Measurements from ENCODE around the gene RBM19. TPM values are rescaled to one million over a fixed set of nuclear protein-coding genes. Genes with fewer than 3 reads are reported as not detected.

Gene RBM19
- total and polyA plus RNA-seq, 2 of the 4 experiments (the other 2 are of a cell fraction), result 18.7 to 19.2 TPM

DNA sequence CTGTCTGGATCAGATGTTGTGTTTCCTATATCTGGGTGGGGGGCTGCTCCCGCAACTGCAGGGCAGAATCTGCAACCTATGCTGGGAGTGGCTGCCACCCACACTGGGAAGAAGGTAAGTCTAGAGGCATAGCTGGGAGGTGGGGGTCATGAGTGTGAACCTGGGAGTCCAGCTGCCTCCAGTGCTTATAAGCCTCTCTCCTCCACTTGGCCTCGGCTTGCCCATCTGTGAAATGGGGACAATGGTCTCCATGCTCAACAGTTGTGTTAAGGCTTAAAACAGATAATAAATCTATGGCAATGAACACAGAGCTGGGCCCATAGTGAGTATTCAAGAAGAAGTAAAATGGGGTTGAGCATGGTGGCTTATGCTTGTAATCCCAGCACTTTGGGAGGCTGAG, 90.0 kb downstream of the RBM19 start:
- H4K5ac ChIP-seq (ENCODE audit: low read depth, low read length), result peak overlapping the region; percentile 42; the same call in 1 of the 2 replicates
- WGBS, 2 experiments (ENCODE audit: extremely low coverage in 2 of 2, insufficient read length in 1 of 2), result no CpG with 5 or more reads among the region's 2 CpGs
- peak overlapping the region; percentile 1; the same call in 1 of the 2 replicates for H3K9ac ChIP-seq (ENCODE audit: low read depth, low read length)
- 0 out of 2 replicates have a peak, but pooled peaks cover 4% of the 10 kb centered on the region for H4K20me1 ChIP-seq (ENCODE audit: insufficient read depth, low read length)
- H2BK15ac ChIP-seq (ENCODE audit: low read depth, low read length), result no peak overlapping the region; the same call in 1 of the 3 replicates
- peak overlapping the region; percentile 57 for H3K4ac ChIP-seq (ENCODE audit: low read depth, low read length)
- no peak overlapping the region; the same call in 1 of the 2 replicates for H2BK20ac ChIP-seq (ENCODE audit: low read depth, low read length)
- H3K36me3 ChIP-seq (ENCODE audit: control insufficient read depth, insufficient read depth, low read length), result no peaks in the 10 kb centered on the region
- no peak overlapping the region for H3K23ac ChIP-seq (ENCODE audit: low read depth, low read length)
- H3K56ac ChIP-seq (ENCODE audit: extremely low read depth, insufficient read depth, low read length), result no peak overlapping the region
- no TSS peak for BruUV-seq (replicated peaks)
- dilution Hi-C loops (cut with HindIII; ENCODE audit: low sequenced_read_pairs, unreplicated experiment) (no loop called here), in situ Hi-C loops (cut with MboI; ENCODE audit: low sequenced_read_pairs) (no loop called here), intact Hi-C loops (cut with micrococcal nuclease) (no loop called here)
- no peak for ATAC-seq (ENCODE audit: low read depth)
- H2AFZ ChIP-seq (replicated peaks; ENCODE audit: low read length, poor library complexity), result no peak overlapping the region
- peak overlapping the region; percentile 3; the same call in 1 of the 2 replicates for H2AK5ac ChIP-seq (ENCODE audit: low read depth, low read length)
- DNase-seq, result no peak
- H3K79me1 ChIP-seq (ENCODE audit: low read depth in 1 of 2, low read length in 2 of 2), result no peaks in the 10 kb centered on the region
- ChIA-PET CTCF (no interaction called here), POLR2A (ENCODE audit: unreplicated experiment) (no interaction called here)
- peak overlapping the region; percentile 50; the same call in 1 of the 2 replicates for H3K27ac ChIP-seq (ENCODE audit: insufficient read depth, low read length)
- H4K91ac ChIP-seq (ENCODE audit: insufficient read depth, low read depth, low read length), result peak overlapping the region; percentile 24; the same call in 1 of the 2 replicates
- H3K9me1 ChIP-seq (ENCODE audit: insufficient read depth, low read length), result peaks cover 25% of the 10 kb centered on the region
- peak overlapping the region; percentile 69; the same call in 1 of the 2 replicates for H3K18ac ChIP-seq (ENCODE audit: low read depth, low read length)
- peak overlapping the region; percentile 72; the same call in 1 of the 2 replicates for H2BK120ac ChIP-seq (ENCODE audit: low read depth, low read length)
- no peak overlapping the region for H3K4me2 ChIP-seq (ENCODE audit: low read depth, low read length)
- TF ChIP-seq, protein P1, sequence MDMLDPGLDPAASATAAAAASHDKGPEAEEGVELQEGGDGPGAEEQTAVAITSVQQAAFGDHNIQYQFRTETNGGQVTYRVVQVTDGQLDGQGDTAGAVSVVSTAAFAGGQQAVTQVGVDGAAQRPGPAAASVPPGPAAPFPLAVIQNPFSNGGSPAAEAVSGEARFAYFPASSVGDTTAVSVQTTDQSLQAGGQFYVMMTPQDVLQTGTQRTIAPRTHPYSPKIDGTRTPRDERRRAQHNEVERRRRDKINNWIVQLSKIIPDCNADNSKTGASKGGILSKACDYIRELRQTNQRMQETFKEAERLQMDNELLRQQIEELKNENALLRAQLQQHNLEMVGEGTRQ (IDR thresholded peaks at IDR 0.05; ENCODE audit: low read depth, low read length), result no peak
- TF ChIP-seq MAZ (IDR thresholded peaks at IDR 0.05; ENCODE audit: borderline replicate concordance, low read depth, low read length) (no peak), RAD21 (IDR thresholded peaks at IDR 0.05; ENCODE audit: low read length) (no peak), RCOR1 (IDR thresholded peaks at IDR 0.05; ENCODE audit: insufficient replicate concordance, low read length) (peak; percentile 37)
- no peak overlapping the region for H2AK9ac ChIP-seq (replicated peaks; ENCODE audit: low read depth, low read length, poor library complexity)
- H3K14ac ChIP-seq (replicated peaks; ENCODE audit: low read depth, low read length), result no peak overlapping the region
- H2BK5ac ChIP-seq (ENCODE audit: low read depth, low read length, poor library complexity, severe bottlenecking), result peak overlapping the region; percentile 77
- no peaks in the 10 kb centered on the region for H3K27me3 ChIP-seq (ENCODE audit: control insufficient read depth, insufficient read depth, low read length)
- H3K4me3 ChIP-seq (ENCODE audit: insufficient read depth, low read depth, low read length), result no peak overlapping the region
- H3K4me1 ChIP-seq (ENCODE audit: control insufficient read depth, insufficient read depth, low read length), result peaks cover 19% of the 10 kb centered on the region
- H4K8ac ChIP-seq (ENCODE audit: low read depth in 2 of 2, low read length in 2 of 2), result peak overlapping the region; percentile 6 to 21; a peak in 2 of 4 replicates
- H3K9me3 ChIP-seq (ENCODE audit: control insufficient read depth, insufficient read depth, low read length), result no peaks in the 10 kb centered on the region
